Astrocyte (in vitro differentiated cells and primary cell): ENCODE measurements around the gene MYO1F.

Experiments
- EZH2 ChIP-seq: IDR thresholded peaks from 2 replicates; pipeline ENCODE4 v1.6.1; 2012; ENCODE audit warnings: mild to moderate bottlenecking, low read length, inconsistent platforms; ENCODE audit not compliant: insufficient read depth
- TF ChIP-seq, protein P1 (sequence below): IDR thresholded peaks from 2 replicates; pipeline ENCODE4 v1.5.1; 2011; ENCODE audit warnings: low read depth, mild to moderate bottlenecking, inconsistent platforms, low read length, moderate library complexity; ENCODE audit not compliant: insufficient read depth

DNA sequence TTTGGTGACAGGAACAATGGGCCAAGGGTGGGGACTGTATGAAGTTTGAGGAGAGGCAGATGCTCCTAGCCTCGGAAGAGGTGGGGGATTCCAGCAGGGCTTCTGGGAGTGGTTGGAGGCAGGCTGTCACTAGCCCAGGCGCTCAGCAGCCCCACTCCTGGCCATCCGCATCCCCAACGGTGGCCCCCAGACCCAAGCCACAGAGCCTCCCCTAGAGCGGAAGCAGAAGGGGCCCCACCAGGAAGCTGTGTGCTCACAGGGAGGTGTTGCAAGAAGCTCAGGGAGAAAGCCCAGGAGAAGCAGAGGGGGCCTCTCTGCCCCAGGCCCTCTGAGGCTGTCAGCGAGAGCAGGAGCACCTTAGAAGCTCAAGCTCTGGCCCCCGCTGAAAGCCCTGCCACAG, 83.1 kb downstream of the MYO1F start:
- TF ChIP-seq, protein P1, sequence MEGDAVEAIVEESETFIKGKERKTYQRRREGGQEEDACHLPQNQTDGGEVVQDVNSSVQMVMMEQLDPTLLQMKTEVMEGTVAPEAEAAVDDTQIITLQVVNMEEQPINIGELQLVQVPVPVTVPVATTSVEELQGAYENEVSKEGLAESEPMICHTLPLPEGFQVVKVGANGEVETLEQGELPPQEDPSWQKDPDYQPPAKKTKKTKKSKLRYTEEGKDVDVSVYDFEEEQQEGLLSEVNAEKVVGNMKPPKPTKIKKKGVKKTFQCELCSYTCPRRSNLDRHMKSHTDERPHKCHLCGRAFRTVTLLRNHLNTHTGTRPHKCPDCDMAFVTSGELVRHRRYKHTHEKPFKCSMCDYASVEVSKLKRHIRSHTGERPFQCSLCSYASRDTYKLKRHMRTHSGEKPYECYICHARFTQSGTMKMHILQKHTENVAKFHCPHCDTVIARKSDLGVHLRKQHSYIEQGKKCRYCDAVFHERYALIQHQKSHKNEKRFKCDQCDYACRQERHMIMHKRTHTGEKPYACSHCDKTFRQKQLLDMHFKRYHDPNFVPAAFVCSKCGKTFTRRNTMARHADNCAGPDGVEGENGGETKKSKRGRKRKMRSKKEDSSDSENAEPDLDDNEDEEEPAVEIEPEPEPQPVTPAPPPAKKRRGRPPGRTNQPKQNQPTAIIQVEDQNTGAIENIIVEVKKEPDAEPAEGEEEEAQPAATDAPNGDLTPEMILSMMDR, result no peak
- no peak for TF ChIP-seq EZH2
